ENCODE measurements around the gene KANSL1L. TPM values are rescaled to one million over a fixed set of nuclear protein-coding genes. Genes with fewer than 3 reads are reported as not detected.

Gene KANSL1L
- polyA plus RNA-seq, 1 of the 3 experiments (the other 2 are of a cell fraction): 5.5 TPM

DNA sequence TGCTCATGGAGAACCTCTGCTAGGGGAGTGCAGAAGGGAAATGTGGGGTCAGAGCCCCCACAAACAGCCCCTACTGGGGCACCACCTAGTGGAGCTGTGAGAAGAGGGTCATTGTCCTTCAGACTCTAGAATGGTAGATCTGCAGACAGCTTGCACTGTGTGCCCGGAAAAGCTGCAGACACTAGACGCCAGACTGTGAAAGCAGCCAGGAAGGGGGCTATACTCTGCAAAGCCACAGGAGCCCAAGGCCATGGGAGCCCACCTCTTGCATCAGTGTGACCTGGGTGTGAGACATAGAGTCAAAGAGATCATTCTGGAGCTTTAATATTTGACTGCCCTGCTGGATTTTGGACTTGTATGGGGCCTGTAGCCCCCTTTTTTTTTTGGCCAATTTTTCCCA, 107.9 kb downstream of the KANSL1L start:
- no peak overlapping the region for H3K4me2 ChIP-seq
- WGBS (ENCODE audit: low lambda C conversion rate): no CpG with 5 or more reads among the region's 2 CpGs
- ChIA-PET POLR2A (interaction anchor here (0.6 kb wide), 1 partner anchor 12 kb away, joined by 3 read pairs; no protein-coding TSS in a partner anchor), CTCF (interaction anchor here (0.8 to 1.3 kb wide), 3 partner anchors 9 to 85 kb away, joined by 3 read pairs; no protein-coding TSS in a partner anchor)
- no peaks in the 10 kb centered on the region for H3K79me2 ChIP-seq (ENCODE audit: insufficient read depth)
- no peaks in the 10 kb centered on the region for H3K9me2 ChIP-seq
- no peak overlapping the region for H2AFZ ChIP-seq (ENCODE audit: low read depth)
- no peaks in the 10 kb centered on the region for H3K9me3 ChIP-seq
- no peak overlapping the region for H3K9ac ChIP-seq
- H3K4me3 ChIP-seq (ENCODE audit: low read depth in 2 of 2, low read length in 1 of 2): no peak overlapping the region
- no peaks in the 10 kb centered on the region for H3F3A ChIP-seq (replicated peaks; ENCODE audit: insufficient read depth)
- DNase-seq: no peak
- H3K4me1 ChIP-seq (ENCODE audit: control insufficient read depth in 1 of 2, insufficient read depth in 2 of 2, low read depth in 1 of 2, low read length in 1 of 2): no peaks in the 10 kb centered on the region
- TF ChIP-seq SIN3A (IDR thresholded peaks at IDR 0.05; ENCODE audit: borderline replicate concordance, low read depth, low read length): no peak
- TF ChIP-seq USF1 (IDR thresholded peaks at IDR 0.05; ENCODE audit: borderline replicate concordance, low read depth): no peak
- TF ChIP-seq RXRA (IDR thresholded peaks at IDR 0.05; ENCODE audit: borderline replicate concordance, low read depth): no peak
- no peak for TF ChIP-seq EP300 (IDR thresholded peaks at IDR 0.05; ENCODE audit: borderline replicate concordance in 1 of 2, low read depth in 1 of 2, low read length in 1 of 2)
- no peak for TF ChIP-seq YY1 (IDR thresholded peaks at IDR 0.05; ENCODE audit: low read depth)
- TF ChIP-seq, protein P1, sequence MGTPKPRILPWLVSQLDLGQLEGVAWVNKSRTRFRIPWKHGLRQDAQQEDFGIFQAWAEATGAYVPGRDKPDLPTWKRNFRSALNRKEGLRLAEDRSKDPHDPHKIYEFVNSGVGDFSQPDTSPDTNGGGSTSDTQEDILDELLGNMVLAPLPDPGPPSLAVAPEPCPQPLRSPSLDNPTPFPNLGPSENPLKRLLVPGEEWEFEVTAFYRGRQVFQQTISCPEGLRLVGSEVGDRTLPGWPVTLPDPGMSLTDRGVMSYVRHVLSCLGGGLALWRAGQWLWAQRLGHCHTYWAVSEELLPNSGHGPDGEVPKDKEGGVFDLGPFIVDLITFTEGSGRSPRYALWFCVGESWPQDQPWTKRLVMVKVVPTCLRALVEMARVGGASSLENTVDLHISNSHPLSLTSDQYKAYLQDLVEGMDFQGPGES (IDR thresholded peaks at IDR 0.05; ENCODE audit: low read depth, low read length): no peak
- H3K36me3 ChIP-seq (replicated peaks in 1 of 2; ENCODE audit: control insufficient read depth in 1 of 2, insufficient read depth in 2 of 2, low read length in 1 of 2): no peaks in the 10 kb centered on the region
- no peaks in the 10 kb centered on the region for H4K20me1 ChIP-seq (ENCODE audit: insufficient read depth)
- H3K27me3 ChIP-seq (ENCODE audit: insufficient read depth): no peaks in the 10 kb centered on the region
- no peak overlapping the region for H3K27ac ChIP-seq (ENCODE audit: low read depth in 2 of 2, low read length in 1 of 2)

DNA sequence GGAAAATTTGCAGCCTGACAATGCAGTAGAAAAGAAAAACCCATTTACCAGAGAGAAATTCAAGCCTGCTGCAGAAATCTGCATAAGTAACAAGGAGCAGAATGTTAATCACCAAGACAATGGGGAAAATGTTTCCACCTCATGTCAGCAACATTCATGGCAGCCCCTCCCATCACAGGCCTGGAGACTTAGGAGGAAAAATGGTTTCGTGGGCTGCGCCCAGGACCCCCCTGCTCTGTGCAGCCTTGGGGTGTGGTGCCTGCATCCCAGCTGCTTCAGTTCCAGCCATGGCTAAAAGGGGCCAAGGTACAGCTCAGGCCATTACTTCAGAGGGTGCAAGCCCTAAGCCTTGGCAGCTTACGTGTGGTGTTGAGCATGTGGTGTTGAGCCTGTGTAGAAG, 115.4 kb downstream of the KANSL1L start:
- POLR2A ChIA-PET: no interaction called here
- WGBS (ENCODE audit: low lambda C conversion rate): 100% methylated on average over 2 of the region's 3 CpGs
- TF ChIP-seq EP300 (IDR thresholded peaks at IDR 0.05; ENCODE audit: borderline replicate concordance in 1 of 2, low read depth in 1 of 2, low read length in 1 of 2) (no peak), USF2 (IDR thresholded peaks at IDR 0.05; ENCODE audit: borderline replicate concordance, low read depth, low read length) (no peak), USF1 (IDR thresholded peaks at IDR 0.05; ENCODE audit: borderline replicate concordance, low read depth) (no peak), TCF12 (IDR thresholded peaks at IDR 0.05) (no peak), MEF2A (IDR thresholded peaks at IDR 0.05; ENCODE audit: borderline replicate concordance, low read depth) (no peak), FOXM1 (IDR thresholded peaks at IDR 0.05; ENCODE audit: low read depth) (no peak), RXRA (IDR thresholded peaks at IDR 0.05; ENCODE audit: borderline replicate concordance, low read depth) (no peak), RCOR1 (IDR thresholded peaks at IDR 0.05; ENCODE audit: low read length) (no peak), REST (IDR thresholded peaks at IDR 0.05; ENCODE audit: low read depth, low read length) (no peak), CTCF (IDR thresholded peaks at IDR 0.05) (no peak), EZH2phosphoT487 (IDR thresholded peaks at IDR 0.05; ENCODE audit: borderline replicate concordance, low read depth) (no peak), CHD2 (IDR thresholded peaks at IDR 0.05; ENCODE audit: low read length, partially characterized antibody) (no peak), MXI1 (IDR thresholded peaks at IDR 0.05; ENCODE audit: low read depth, low read length) (no peak), NRF1 (IDR thresholded peaks at IDR 0.05; ENCODE audit: low read depth, low read length) (no peak)

More for the DNA sequence above, 115.4 kb downstream of the KANSL1L start:
- H3K4me3 ChIP-seq (ENCODE audit: low read depth in 2 of 2, low read length in 1 of 2): no peak overlapping the region
- H3K9me2 ChIP-seq: no peaks in the 10 kb centered on the region
- H3K36me3 ChIP-seq (replicated peaks in 1 of 2; ENCODE audit: control insufficient read depth in 1 of 2, insufficient read depth in 2 of 2, low read length in 1 of 2): peaks cover 0 to 11% of the 10 kb centered on the region in 2 experiments
- H3K27ac ChIP-seq (ENCODE audit: low read depth in 2 of 2, low read length in 1 of 2): no peak overlapping the region
- H3K4me1 ChIP-seq (ENCODE audit: control insufficient read depth in 1 of 2, insufficient read depth in 2 of 2, low read depth in 1 of 2, low read length in 1 of 2): no peaks in the 10 kb centered on the region
- no peak overlapping the region for H3K9ac ChIP-seq
- no peaks in the 10 kb centered on the region for H3K27me3 ChIP-seq (ENCODE audit: insufficient read depth)
- CTCF ChIA-PET: interaction anchor here (1.2 kb wide), 1 partner anchor 29 kb away, joined by 3 read pairs; no protein-coding TSS in a partner anchor
- DNase-seq: no peak
- H2AFZ ChIP-seq (ENCODE audit: low read depth): no peak overlapping the region
- no peaks in the 10 kb centered on the region for H3F3A ChIP-seq (replicated peaks; ENCODE audit: insufficient read depth)
- no peaks in the 10 kb centered on the region for H4K20me1 ChIP-seq (ENCODE audit: insufficient read depth)
- H3K4me2 ChIP-seq: no peak overlapping the region
- no peaks in the 10 kb centered on the region for H3K79me2 ChIP-seq (ENCODE audit: insufficient read depth)
- peaks cover 4% of the 10 kb centered on the region; the same call in 1 of the 2 replicates for H3K9me3 ChIP-seq
